Activated gamma-delta T cell (primary cell): ENCODE data around the gene BUD13.
"Not testable (repeated sequence)": the region's sequence is repeated elsewhere in the genome, so short reads cannot be mapped to it uniquely, and the experiment has no call there.

Source experiments
- DNase-seq: peaks from one replicate; lab custom pipeline; 2025; lab: John Stamatoyannopoulos, UW
- total RNA-seq, 2 donors: gene quantifications; one replicate each; lab custom pipeline; 2026; lab: John Stamatoyannopoulos, UW

Gene BUD13, protein sequence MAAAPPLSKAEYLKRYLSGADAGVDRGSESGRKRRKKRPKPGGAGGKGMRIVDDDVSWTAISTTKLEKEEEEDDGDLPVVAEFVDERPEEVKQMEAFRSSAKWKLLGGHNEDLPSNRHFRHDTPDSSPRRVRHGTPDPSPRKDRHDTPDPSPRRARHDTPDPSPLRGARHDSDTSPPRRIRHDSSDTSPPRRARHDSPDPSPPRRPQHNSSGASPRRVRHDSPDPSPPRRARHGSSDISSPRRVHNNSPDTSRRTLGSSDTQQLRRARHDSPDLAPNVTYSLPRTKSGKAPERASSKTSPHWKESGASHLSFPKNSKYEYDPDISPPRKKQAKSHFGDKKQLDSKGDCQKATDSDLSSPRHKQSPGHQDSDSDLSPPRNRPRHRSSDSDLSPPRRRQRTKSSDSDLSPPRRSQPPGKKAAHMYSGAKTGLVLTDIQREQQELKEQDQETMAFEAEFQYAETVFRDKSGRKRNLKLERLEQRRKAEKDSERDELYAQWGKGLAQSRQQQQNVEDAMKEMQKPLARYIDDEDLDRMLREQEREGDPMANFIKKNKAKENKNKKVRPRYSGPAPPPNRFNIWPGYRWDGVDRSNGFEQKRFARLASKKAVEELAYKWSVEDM
- 47.5 to 50.7 reads per million in 2 donors for total RNA-seq

DNA sequence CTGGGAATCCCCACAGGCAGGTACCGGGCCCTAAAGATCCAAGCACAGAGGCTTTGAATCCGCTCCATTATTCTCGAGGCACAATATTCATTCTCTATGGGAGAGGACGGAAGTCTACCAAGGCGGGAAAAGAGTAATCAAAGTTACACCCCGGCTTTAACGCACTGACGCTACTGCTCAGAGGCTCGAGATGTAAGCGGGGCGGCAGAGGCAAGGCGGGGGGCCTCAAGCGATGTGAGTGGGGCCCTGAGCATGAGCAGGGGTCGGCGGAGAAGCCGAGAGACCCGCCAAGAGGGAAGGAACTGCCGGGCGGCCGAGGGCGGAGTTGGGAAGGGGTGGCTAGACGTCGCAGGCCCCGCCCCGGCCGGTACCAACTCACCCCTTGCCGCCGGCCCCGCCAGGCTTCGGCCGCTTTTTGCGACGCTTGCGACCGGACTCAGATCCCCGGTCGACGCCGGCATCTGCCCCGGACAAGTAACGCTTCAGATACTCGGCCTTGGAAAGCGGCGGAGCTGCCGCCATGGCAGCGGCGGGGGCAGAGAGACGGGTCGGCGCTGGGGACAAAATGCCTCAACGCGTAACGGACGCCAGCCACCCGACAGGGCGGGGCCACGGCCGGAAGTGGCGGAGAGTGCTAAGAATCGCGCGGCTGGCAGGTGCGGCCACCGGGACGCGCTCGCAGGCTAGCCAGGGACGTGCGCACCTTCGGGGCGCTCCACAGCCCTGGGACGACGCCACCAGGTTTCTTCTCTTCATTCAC, at the start of gene BUD13:
BUD13 (minus strand) TSS at position 545 of the 760 bp plus-strand sequence; CDS start at position 522, 23 bp downstream.
- peak; percentile 92 for DNase-seq

DNA sequence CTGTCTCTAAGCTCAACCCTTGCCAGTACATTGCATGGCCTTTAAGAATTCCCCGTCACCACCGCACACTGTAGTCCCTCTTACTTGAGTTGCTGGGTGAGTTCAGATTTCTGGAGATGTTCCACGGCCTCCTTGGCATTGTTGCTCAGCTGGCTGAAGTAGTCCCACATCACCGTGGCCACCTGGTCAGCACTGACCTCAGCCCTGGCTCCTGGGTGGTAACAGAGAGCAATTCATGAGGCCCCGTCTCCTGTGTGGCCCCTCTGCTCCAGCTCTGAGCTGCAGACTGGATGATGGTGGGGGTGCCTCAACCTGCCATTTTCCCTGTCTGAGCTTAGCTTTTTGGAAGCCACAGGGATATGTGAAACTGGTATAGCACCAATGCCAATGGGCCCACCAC, 49.8 kb upstream of the BUD13 start:
- DNase-seq, result no peak

DNA sequence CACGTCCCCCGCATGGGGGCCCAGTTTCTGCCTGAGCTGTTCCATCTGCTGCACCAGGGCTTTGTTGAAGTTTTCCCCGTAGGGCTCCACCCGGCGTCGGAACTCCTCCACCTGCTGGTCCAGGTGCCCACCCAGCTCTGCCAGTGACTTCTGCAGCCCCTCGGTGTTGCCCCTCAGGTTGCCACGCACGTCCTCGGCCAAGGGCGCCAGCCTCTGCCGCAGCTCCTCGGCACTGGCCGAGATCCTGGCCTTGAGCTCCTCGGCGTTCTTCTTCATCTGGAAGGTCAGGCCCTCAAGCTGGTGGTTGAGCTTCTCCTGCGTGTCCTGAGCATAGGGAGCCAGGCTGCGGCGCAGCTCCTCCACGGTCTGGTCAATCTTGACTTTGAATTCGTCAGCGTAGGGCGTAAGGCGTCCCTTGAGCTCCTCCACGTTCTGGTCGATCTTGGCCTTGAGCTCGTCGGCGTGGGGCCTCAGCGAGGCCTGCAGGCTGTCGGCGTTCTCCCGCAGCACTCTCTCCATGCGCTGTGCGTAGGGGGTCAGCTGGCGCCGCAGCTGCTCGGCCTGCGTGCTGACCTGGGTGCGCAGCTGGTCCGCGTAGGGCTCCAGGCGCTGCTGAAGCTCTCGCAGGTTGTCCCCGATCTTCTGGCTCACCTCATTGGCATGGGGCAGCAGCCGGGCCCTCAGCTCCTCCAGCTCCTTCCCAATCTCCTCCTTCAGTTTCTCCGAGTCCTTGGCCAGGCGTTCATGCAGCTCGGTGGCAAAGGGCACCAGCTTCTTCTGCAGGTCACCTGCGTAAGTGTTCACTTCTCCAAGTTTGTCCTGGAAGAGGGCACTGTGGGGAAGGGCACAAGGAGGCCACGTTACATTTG, 48.5 kb upstream of the BUD13 start:
- no peak for DNase-seq

DNA sequence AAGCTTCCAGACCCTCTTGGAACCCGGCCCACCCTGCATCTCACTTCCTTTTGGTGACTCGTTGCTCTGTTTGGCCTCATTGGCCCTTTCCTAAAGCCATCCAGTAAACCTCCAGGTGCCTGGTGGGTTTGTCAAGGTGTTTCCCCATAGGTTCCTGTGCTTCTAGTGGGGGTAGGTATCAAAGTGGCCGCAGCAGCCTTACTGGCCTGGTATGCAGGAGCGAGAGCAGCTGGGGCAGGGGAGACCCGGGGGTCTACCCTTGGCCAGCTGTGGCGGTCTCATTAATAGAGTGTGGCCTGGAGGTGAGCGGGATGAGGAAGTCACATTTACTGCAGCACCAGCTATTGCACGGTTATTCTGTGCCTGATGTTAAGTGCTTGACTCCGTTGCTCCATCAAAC, 46.3 kb upstream of the BUD13 start:
- DNase-seq, result no peak

DNA sequence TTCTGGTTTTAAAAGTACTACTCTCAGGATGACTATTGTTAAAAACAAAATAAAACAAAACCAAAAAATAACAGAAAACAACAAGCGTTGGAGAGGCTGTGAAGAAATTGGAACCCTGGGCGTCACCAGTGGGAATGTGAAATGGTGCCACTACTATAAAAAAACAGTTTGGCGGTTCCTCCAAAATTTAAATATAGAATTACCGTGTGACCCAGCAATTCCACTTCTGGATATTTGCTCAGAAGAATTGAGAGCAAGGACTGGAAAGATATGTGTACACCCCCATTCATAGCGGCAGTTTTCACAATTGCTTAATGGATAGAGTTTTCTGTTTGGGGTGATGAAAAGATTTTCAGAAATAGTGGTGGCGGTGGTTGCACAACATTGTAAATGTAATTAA, 41.7 kb upstream of the BUD13 start:
- no peak for DNase-seq

DNA sequence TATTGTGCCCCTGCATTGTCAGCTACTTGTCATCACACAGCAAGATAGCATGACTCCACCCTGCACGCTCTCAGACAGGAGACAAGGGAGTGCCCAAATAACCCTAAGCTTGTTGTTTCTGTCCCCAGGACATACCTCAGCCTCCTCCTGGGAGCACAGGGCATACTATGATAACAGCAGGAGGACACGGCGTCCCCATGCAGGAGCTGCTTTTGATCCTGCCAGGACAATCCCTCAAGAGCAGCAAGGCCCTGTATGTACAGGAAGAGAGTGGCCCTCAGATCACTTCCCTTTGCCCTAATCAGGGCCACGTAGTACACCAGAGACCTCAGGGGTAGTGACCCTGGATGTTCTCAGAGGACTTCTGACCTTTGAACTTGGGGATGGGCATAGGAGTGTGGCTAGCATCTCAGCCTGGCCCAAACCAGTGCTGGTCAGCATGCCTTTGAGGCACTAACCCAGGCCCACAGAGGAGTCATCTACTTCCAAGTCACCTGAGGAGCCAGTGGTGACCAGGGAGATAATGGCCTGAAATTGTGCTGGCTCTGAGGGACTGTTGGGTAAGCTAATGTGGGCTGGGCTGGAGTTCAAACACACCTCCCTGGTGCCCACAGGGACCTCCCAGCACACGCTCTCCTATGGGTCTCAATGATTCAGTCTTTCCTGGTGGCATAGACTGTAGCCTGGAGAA, 41.1 kb upstream of the BUD13 start:
- no peak for DNase-seq

DNA sequence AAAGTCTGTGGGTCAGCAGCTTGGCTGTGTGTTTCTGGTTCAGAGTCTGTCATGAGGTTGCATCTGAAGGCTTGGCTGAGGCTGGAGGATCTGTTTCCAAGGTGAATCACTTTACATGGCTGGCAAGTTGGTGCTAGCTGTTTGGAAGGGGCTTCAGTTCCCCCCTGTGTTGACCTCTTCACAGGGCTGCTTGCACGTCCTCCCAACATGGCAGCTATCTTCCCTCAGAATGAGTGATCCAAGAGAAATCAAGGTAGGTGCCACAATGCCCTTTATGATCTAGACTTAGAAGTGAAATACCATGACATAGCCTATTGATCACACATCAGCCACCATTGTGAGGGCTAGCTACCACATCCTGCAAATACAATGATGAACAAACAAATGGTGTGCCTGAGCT, 40.4 kb upstream of the BUD13 start:
- no peak for DNase-seq

DNA sequence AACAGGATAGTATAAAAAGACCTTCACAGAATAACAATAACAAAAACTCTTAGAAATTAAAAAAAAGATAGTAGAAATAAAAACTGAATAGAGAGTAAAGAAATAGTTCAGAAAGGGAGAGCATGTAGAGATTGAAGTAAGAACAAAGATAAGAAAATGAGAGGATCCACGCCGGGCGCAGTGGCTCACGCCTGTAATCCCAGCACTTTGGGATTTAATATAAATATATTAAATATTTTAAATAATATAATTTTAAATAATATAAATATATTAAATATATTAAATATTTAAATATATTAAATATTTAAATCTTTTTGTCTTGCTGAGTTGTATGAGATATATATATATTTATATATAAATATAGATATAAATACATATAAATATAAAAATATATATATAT, 39.3 kb upstream of the BUD13 start:
- no peak for DNase-seq

DNA sequence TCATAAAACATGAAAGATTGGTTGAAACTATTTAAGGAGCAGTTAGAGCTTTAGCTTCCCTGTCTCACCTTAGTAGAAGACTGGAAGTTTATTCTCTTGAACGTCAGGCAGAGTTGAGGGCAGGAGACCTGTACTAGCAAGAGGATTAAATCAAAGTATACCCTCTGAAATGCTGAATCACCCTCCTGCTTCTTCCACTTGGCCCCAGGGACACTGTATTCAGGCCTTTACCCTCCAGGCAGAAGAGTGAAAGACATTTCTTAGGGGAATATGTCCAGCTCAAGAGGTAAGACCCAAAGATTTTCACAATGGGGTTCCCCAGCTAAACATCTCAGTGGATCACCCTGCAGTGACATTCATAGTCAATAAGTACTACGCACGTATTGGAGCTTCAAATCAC, 38.4 kb upstream of the BUD13 start:
- no peak for DNase-seq

DNA sequence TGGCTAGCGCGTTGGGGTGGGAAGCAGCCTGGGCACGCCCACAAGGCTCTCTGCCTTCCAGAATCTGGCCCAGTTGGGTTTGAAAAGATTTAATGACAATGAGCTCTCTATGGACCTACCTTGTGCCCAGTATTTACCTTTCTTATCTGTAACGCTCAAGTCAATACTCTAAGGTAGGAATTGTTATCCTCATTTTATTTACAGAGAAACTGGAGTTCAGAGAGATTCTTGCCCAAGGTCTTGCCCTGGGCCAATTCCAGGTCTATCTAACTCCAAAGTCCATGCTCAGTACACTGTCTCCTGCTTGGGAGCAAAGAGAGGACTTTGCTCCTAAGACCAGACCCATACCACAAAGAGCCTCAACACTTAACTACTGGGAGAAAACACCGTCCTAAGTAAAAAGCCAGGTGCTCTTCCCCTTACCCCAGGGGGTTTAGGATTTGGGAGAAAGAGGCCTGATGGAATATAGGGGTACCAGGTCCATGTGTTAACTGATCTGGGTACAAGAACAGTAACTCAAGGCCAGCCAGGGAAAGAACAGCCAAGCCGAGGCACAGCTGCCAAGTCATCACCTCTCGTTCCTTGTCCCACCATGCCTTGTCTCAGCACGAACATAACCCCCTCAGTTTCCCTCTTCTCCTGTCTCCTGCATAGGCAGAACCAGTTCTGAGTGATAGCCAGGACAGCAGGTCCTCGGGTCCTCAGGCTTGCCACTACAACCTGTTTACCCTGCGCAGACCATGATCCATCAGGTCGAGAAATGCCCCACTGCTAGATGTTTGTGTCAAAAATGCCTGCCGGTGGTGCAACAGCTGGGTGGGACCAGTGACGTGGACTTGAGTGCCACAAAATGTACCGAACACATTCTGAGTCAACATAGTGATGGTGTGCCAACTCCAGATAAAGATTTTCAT, 35.7 kb upstream of the BUD13 start:
- no peak for DNase-seq

DNA sequence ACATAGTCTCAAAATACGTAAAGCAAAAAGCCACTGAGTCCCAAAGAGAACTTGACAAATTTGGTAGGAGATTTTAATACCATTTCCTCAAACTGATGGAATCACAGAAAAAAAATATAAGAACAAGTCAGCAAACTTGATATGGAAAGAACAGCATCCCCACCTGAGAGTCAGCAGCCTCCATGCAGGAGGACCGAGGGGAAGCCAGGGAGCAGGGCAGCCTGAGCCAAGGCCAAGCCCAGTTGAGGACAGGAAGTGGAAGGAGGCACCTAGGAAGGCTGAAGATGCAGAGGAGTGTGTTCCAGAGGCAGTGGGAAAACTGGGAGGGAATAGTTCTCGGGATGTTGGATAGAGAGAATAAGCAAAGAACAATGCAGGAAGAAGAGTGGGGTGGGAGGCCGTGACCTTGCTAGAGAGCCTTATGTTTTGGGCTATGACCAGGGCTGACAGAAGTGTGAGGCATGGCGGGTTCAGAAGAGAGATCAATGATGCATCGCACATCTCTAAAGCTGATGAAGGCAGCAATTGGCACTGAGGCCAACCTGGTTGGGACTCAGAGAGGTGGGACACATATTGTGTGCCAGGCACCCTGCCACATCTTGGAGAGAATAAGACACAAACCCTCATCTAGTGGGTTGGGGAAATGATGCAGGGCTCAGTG, 34.9 kb upstream of the BUD13 start:
- no peak for DNase-seq

DNA sequence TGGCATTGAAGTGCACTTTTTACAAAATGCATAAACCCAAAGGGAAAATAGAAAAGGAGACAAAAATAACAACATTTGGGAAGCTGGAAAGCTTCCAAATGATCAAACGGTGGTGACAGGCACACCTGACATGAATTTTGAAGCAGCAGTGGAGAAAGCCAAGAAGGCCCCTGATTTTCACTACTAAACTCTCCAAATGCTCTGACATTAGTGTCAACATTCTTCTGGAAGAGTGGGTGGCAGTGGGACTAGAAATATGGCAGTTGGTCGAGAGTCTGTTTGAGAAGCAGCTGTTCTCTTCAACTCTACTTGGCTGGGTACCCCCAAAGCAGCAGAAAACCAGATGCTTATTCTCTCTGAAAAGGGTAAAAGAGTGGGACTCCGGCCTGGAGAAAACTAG, 31.2 kb upstream of the BUD13 start:
- DNase-seq, result no peak

DNA sequence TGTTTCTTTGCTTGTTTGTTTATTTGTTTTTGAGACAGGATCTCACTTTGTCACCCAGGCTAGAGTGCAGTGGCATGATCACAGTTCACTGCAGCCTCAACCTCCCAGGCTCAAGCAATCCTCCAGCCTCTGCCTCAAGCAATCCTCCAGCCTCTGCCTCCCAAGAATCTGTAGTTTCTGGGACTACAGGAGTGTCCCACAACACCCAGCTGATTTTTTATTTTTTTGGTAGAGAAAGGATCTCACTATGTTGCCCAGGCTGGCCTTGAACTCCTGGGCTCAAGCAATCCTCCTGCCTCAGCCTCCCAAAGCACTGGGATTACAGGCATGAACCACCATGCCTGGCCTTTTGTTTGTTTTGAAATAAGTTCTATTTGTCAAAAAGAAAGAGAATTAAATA, 28.9 kb upstream of the BUD13 start:
- not testable (repeated sequence) for DNase-seq

DNA sequence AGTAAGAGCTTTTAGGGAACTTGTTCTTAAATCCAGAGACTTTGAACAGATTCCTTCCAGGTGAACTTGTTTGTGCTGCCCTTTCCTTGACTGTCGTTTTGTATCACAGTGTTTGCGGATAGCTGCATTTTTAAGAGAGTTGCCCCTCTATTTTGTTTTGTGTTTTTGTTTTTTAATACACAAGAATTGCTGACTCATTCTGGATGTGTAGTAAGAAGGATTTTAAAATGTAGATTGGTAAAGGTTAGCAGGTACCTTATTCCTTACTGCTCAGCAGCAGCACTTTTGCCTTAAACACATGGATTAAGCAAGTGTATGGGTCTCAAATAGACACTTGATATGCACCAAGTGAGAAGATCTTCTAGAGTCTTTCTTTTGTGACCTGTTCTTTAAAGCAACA, 27.8 kb upstream of the BUD13 start:
- DNase-seq, result no peak

DNA sequence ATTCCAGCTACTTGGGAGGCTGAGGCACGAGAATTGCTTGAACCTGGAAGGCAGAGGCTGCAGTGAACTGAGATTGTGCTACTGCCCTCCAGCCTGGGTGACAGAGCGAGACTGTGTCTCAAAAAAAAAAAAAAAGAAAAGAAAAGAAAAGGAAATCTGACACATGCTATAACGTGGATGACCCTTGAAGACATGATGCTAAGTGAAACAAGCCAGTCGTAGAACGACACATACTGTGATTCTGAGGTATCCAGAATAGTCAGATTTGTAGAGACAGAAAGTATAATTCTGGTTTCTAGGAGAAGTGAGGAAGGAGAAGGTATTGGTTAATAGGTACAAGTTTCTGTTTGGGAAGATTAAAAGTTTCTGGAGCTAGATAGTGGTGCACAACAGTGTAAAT, 25.6 kb upstream of the BUD13 start:
- no peak for DNase-seq

DNA sequence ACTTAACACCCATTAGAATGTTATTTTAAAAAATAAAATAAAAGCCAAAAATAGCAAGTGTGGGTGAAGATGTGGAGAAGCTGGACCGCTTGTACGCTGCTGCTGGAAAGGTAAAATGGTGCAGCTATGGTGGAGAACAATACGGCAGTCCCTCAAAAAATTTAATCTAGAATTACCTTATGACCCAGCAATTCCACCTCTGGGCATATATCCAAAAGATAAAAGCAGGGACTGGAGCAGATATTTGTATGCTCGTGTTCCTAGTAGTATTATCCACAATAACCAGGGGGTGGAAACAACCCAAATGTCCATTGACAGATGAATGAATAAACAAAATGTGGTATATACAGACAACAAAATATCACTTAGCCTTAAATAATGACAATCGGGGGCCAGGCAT, 25.0 kb upstream of the BUD13 start:
- no peak for DNase-seq

DNA sequence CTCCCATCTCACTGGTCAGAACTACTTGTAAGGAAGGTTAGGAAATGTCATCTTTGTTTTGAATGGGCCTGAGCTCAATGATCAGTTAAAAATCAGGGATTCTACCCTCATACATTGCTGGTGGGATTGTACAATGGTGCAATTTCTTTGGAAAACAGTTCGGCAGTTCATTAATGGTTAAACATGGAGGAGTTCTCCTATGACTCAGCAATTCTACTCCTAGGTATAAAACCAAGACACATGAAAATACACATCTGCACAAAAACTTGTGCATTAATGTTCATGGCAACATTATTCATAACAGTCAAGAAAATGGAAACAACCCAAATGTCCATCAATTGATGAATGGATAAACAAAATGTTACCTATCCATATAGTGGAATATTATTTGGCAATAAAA, 23.8 kb upstream of the BUD13 start:
- DNase-seq, result no peak

DNA sequence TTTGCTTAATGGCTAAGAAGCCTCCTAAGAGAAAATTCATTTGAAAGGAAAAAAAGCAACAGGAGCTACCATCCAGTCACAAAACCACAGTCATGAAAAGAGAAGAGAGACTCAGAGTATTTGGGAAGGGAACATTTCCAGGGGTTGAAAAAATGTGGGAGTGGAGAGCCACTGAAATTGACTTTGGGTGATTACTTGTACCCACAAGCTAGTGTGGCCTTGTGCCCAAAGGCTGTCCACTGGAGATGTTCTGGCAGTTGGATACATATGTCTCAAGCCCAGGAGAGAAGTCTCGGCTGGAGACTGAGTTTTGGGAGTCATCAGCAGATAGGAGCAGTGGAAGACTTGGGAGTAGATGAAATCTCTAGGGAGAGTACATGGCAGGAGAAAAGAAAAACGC, 22.1 kb upstream of the BUD13 start:
- DNase-seq, result no peak

DNA sequence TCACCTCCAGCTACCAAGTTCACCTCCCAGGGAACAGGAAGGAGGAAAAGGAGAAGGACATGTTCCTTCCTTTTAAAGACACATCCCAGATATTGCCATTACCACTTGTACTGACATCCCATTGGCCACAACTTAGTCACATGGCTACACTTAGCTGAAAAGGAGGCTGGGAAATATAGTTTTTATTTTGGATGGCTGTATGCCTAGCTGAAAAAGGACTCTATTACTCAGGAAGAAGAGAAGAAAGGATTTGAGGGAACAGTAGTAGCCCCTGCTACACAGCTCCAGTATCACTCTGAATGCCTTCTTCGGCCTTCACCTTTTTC, 20.9 kb upstream of the BUD13 start:
- DNase-seq, result no peak
